Omental fat pad (tissue), 4 donors: ENCODE measurements around the gene SCN2B. TPM values are rescaled to one million over a fixed set of nuclear protein-coding genes. Genes with fewer than 3 reads are reported as not detected.

ENCODE experiments used
- ATAC-seq: fragments of 150-250 bp; one replicate; pipeline ENCODE4 v1.9.1; 2016; ENCODE audit warnings: mild to moderate bottlenecking, moderate library complexity; ENCODE audit not compliant: low FRiP score
- DNase-seq: peaks from one replicate; pipeline ENCODE4 v3.0.0-alpha.2; 2019; ENCODE audit warnings: low spot score
- total RNA-seq, 4 donors: library from RNA; depleted of rRNA; stranded (reverse); fragments of >200 nt; gene quantifications; one replicate each; pipeline ENCODE4 v1.1.0, GENCODE V29; 2016
- TF ChIP-seq, protein P1 (sequence below), 3 donors: fragments of 450-650 bp; IDR thresholded peaks; one replicate each; pipeline ENCODE4 v1.5.1; 2016 to 2017; ENCODE audit warnings: antibody characterized with exemption in 3 of 3, mild to moderate bottlenecking in 3 of 3, moderate library complexity in 2 of 3

SCN2B gene
- total RNA-seq, 4 donors from 2014 or later = 0.28 to 0.47 TPM; not detected in 2

DNA sequence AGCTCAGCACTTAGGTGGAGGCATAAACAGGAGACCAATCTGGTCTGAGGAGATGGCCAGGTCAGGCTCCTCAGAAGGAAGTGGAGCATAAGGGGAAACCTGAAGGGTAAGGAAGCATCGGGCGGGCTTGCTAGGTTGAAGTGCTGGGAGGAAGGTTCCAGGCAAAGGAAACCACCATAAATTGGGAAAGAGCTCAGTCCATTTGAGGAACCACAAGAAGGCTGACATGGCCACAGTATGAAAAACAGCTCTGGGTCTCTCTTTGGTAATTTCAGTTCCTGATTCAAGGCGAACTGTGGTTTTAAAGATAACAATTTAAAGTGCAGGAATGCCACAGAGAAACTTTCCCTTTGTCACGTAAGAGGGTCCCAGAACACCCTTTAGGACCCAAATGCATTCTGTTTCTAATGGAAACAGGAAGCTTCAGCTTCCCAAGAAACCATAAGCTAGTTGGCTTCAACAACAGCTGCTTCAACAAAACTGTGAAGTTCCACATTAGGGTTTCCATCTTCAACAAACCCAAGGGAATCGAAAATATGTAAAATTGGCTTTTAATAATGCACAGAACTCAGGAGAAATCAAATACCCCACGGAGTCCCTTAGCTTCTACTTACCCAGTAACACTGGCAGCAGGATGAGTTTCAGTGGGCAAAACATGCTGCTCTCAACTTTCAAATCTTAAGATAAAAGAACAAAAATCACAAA, 37.9 kb upstream of the SCN2B start:
- DNase-seq (no peak), ATAC-seq (no peak)
- TF ChIP-seq, protein P1, sequence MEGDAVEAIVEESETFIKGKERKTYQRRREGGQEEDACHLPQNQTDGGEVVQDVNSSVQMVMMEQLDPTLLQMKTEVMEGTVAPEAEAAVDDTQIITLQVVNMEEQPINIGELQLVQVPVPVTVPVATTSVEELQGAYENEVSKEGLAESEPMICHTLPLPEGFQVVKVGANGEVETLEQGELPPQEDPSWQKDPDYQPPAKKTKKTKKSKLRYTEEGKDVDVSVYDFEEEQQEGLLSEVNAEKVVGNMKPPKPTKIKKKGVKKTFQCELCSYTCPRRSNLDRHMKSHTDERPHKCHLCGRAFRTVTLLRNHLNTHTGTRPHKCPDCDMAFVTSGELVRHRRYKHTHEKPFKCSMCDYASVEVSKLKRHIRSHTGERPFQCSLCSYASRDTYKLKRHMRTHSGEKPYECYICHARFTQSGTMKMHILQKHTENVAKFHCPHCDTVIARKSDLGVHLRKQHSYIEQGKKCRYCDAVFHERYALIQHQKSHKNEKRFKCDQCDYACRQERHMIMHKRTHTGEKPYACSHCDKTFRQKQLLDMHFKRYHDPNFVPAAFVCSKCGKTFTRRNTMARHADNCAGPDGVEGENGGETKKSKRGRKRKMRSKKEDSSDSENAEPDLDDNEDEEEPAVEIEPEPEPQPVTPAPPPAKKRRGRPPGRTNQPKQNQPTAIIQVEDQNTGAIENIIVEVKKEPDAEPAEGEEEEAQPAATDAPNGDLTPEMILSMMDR (IDR thresholded peaks at IDR 0.05) = no peak

DNA sequence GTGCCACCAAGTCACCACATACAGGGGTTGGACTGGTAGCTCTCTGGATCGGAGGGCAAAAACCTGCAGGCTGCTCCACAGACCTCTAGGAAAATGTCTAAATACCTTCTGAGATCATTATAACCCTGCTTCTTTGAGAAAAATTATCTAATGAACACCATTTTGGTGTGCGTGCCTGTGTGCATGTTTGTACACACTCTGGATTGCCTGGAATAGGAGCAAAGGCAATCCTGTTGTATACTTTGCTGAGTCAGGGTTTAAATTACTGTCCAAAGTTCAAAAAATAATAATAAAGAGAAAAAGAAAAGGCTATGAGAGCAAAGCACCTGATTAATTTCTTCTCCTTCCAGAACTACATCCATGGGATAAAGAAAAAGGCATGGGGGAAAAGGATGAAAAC, 37.3 kb upstream of the SCN2B start:
- ATAC-seq = no peak
- TF ChIP-seq, protein P1 (IDR thresholded peaks at IDR 0.05) = no peak
- DNase-seq = no peak

DNA sequence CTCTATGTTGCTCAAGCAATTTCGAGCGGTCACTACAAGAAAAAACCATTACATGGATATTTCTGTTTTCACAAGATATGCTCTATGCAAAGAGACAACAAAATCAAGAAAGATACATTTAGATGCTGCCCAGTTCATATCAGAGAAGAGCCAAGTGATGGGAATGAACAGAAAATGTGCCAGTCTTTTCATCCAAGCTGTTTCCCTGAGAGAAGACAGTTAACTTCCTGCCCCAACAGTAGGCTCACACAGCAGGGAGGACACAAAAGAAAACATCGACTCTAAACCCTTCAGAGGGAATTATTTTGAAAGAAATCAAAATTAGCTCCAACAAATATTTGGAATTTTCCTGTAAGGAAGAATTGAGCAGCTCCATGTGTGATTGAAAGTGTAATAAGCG, 36.8 kb upstream of the SCN2B start:
- TF ChIP-seq, protein P1 (IDR thresholded peaks at IDR 0.05) = no peak
- DNase-seq = no peak
- ATAC-seq = no peak

DNA sequence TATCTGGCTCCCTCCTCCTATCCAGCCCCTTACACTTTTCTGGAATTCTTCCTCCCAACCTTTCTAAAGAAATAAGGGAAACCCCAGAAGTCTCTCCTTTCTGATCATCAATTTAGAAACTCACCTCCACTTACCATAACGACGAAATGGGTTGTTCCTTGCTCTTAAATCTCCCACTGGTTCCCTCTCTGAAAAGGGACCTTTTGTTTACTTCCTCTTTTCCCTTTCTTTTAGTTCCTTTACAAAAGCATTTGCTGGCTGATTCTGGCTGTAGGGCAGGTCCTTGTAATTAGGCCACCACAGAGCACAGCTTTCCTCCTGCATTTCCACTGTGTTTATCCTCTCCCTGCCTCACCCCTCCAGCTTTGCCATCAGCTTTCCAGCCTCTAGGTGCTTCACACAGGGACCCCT, 36.3 kb upstream of the SCN2B start:
- ATAC-seq (no peak), DNase-seq (no peak)
- TF ChIP-seq, protein P1 (IDR thresholded peaks at IDR 0.05) = no peak

DNA sequence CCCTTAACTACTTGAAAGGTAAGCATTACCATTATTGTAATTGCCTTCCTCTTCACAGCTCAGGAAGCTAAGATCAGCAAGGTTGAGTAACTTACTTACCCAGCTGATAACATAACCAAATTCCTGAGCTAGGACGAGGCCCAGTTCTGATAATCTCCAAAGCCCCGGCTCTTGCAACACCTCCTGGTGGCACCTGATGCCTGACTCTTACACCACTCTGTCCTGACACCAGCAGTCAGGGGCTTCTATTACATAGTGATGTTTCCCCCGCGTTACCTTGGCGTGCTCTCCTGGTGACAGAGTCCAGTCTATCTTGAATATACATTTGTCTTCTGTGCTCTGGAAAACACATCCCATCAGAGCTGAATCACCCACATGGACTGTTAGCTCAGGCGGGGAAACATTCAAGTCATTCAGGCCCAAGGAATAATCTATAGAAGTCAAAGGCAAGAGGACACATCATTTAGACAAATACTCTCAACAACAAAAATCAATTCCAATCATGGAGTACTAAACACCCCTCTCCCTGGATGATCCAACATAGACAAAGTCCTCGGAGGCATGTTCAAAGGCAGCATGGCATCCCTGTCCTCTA, 35.8 kb upstream of the SCN2B start:
- ATAC-seq (peak; percentile 30), DNase-seq (no peak)
- TF ChIP-seq, protein P1 (IDR thresholded peaks at IDR 0.05) = no peak

DNA sequence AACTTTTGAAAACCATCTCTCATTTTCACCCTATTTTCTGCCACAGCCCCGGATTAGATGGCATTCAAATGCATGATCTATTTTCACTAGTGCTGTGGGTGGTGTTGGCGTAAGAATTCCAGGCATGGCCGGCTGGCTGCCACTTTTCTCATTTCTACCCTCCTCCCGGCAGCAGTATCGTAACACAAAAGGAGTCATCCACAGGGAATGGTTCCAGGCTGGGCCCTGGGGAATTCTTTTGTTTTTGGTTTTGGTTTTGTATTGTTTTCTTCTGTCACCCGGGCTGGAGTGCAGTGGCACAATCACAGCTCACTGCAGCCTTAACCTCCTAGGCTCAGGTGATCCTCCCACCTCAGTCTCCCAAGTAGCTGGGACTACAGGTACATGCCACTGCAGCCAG, 34.6 kb upstream of the SCN2B start:
- TF ChIP-seq, protein P1 (IDR thresholded peaks at IDR 0.05) = no peak
- no peak for ATAC-seq
- no peak for DNase-seq

DNA sequence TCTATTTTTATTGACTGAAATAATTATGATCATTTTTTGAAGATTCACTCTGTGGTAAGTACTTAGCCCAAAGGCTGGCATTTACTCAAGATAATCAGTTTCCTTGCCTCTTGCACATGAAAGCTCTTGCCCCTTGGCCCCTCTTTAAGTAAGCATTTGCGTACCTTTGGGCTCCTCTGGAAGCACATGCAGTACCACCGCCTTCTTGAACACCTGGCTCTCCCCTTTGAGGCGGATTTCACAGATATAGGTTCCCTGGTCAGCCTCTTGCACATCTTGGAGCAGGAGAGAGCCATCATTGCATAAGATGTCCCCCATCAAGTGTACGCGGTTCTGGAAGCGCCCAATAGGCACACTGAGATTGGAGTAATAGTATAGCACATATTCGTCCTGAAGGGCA, 33.9 kb upstream of the SCN2B start:
- ATAC-seq = no peak
- no peak for DNase-seq
- TF ChIP-seq, protein P1 (IDR thresholded peaks at IDR 0.05) = no peak
